ENCODE data around the gene SCAANT1.

Gene SCAANT1

GRCh38 chr3:63911873-63912767 is at the start of gene SCAANT1:
Gene SCAANT1 (minus strand): TSS chr3:63912383.
- DNase-seq (ENCODE audit: low read depth), result peak; percentile 94

GRCh38 chr3:63961891-63962290 is 49.7 kb upstream of the SCAANT1 start:
- peak; percentile 68 for DNase-seq (ENCODE audit: low read depth)

- peak; percentile 87 for DNase-seq (ENCODE audit: low read depth)
Measured at GRCh38 chr3:63960048-63960711, 48.0 kb upstream of the SCAANT1 start.

- DNase-seq (ENCODE audit: low read depth), result no peak
Measured at GRCh38 chr3:63959146-63959545, 47.0 kb upstream of the SCAANT1 start.

GRCh38 chr3:63955830-63956545 is 43.8 kb upstream of the SCAANT1 start:
- no peak for DNase-seq (ENCODE audit: low read depth)

- DNase-seq (ENCODE audit: low read depth), result no peak
Measured at GRCh38 chr3:63955036-63955650, 43.0 kb upstream of the SCAANT1 start.

- no peak for DNase-seq (ENCODE audit: low read depth)
Measured at GRCh38 chr3:63954182-63954581, 42.0 kb upstream of the SCAANT1 start.

GRCh38 chr3:63952248-63952594 is 40.0 kb upstream of the SCAANT1 start:
- no peak for DNase-seq (ENCODE audit: low read depth)

- no peak for DNase-seq (ENCODE audit: low read depth)
Measured at GRCh38 chr3:63951492-63952247, 39.5 kb upstream of the SCAANT1 start.

- no peak for DNase-seq (ENCODE audit: low read depth)
Measured at GRCh38 chr3:63950698-63951097, 38.5 kb upstream of the SCAANT1 start.

GRCh38 chr3:63949005-63949404 is 36.8 kb upstream of the SCAANT1 start:
- peak; percentile 61 for DNase-seq (ENCODE audit: low read depth)

- no peak for DNase-seq (ENCODE audit: low read depth)
Measured at GRCh38 chr3:63947594-63947993, 35.4 kb upstream of the SCAANT1 start.

- no peak for DNase-seq (ENCODE audit: low read depth)
Measured at GRCh38 chr3:63946753-63947152, 34.6 kb upstream of the SCAANT1 start.

GRCh38 chr3:63945558-63946096 is 33.4 kb upstream of the SCAANT1 start:
- no peak for DNase-seq (ENCODE audit: low read depth)

GRCh38 chr3:63943678-63944077 is 31.5 kb upstream of the SCAANT1 start:
- DNase-seq (ENCODE audit: low read depth), result no peak

- DNase-seq (ENCODE audit: low read depth), result no peak
Measured at GRCh38 chr3:63942528-63942927, 30.3 kb upstream of the SCAANT1 start.

- DNase-seq (ENCODE audit: low read depth), result peak; percentile 83
Measured at GRCh38 chr3:63940389-63940757, 28.2 kb upstream of the SCAANT1 start.

GRCh38 chr3:63937661-63938651 is 25.8 kb upstream of the SCAANT1 start:
- no peak for DNase-seq (ENCODE audit: low read depth)

- no peak for DNase-seq (ENCODE audit: low read depth)
Measured at GRCh38 chr3:63936925-63937324, 24.7 kb upstream of the SCAANT1 start.
